Activated CD8-positive, alpha-beta memory T cell treated with anti-CD3 and anti-CD28 coated beads for 1 hour (primary cell): ENCODE measurements around the gene TEKT5.
"Not testable (repeated sequence)": the region's sequence is repeated elsewhere in the genome, so short reads cannot be mapped to it uniquely, and the experiment has no call there.

Experiments used
- DNase-seq, 2 donors: peaks; one replicate each; pipeline ENCODE4 v3.0.0-alpha.2; 2020; ENCODE audit warnings: low read depth in 1 of 2; ENCODE audit errors: extremely low read depth in 1 of 2

TEKT5 gene

GRCh38 chr16:10661737-10662136, 33.0 kb downstream of the TEKT5 start:
- DNase-seq, result no peak

- DNase-seq, result no peak
Measured at GRCh38 chr16:10660950-10661635, 33.6 kb downstream of the TEKT5 start.

GRCh38 chr16:10658943-10659342, 35.8 kb downstream of the TEKT5 start:
- DNase-seq, result no peak

- DNase-seq, result no peak
Measured at GRCh38 chr16:10657925-10658324, 36.8 kb downstream of the TEKT5 start.

GRCh38 chr16:10656618-10657017, 38.1 kb downstream of the TEKT5 start:
- no peak for DNase-seq

- no peak for DNase-seq
Measured at GRCh38 chr16:10655415-10655977, 39.2 kb downstream of the TEKT5 start.

GRCh38 chr16:10654592-10655414, 39.9 kb downstream of the TEKT5 start:
- no peak for DNase-seq

GRCh38 chr16:10652730-10653590, 41.8 kb downstream of the TEKT5 start:
- DNase-seq, result no peak

- DNase-seq, result not testable (repeated sequence)
Measured at GRCh38 chr16:10649098-10649497, 45.6 kb downstream of the TEKT5 start.

- DNase-seq, result no peak
Measured at GRCh38 chr16:10647721-10648296, 46.9 kb downstream of the TEKT5 start.

GRCh38 chr16:10647264-10647720, 47.4 kb downstream of the TEKT5 start:
- no peak for DNase-seq

- DNase-seq, result no peak
Measured at GRCh38 chr16:10646581-10647263, 48.0 kb downstream of the TEKT5 start.

GRCh38 chr16:10646228-10646580, 48.5 kb downstream of the TEKT5 start:
- no peak for DNase-seq

GRCh38 chr16:10644092-10644491, 50.6 kb downstream of the TEKT5 start:
- no peak for DNase-seq

GRCh38 chr16:10642964-10643363, 51.8 kb downstream of the TEKT5 start:
- no peak for DNase-seq

GRCh38 chr16:10641953-10642949, 52.5 kb downstream of the TEKT5 start:
- no peak for DNase-seq

- no peak for DNase-seq
Measured at GRCh38 chr16:10641555-10641952, 53.2 kb downstream of the TEKT5 start.

GRCh38 chr16:10640934-10641333, 53.8 kb downstream of the TEKT5 start:
- no peak for DNase-seq

GRCh38 chr16:10638101-10638500, 56.6 kb downstream of the TEKT5 start:
- DNase-seq, result no peak
